ENCODE data around the gene RAD9B. TPM values are rescaled to one million over a fixed set of nuclear protein-coding genes. Genes with fewer than 3 reads are reported as not detected.
"Not testable (repeated sequence)": the region's sequence is repeated elsewhere in the genome, so short reads cannot be mapped to it uniquely, and the experiment has no call there.

The RAD9B gene
- total RNA-seq, 4 donors from 2014 or later, result 0.98 to 5.0 (median 2.0) TPM

- Histone ChIP-seq H3K4me1 (peaks cover 16 to 35% (median 27%) of the 10 kb centered on the region in 4 donors), H3K27ac (replicated peaks in 1 of 4) (no peak overlapping the region), H3K9me3 (no peaks in the 10 kb centered on the region), H3K36me3 (peaks cover 7 to 53% (median 47%) of the 10 kb centered on the region in 4 donors), H3K4me3 (no peak overlapping the region), H3K27me3 (no peaks in the 10 kb centered on the region)
- intact Hi-C loops (cut with DNase I), result loop anchor here (5.0 kb wide), 1 partner anchor 137 kb away; no protein-coding TSS in a partner anchor
- DNase-seq (ENCODE audit: extremely low spot score), result no peak
- TF ChIP-seq POLR2A (IDR thresholded peaks at IDR 0.05; ENCODE audit: low read depth) (no peak), EP300 (IDR thresholded peaks at IDR 0.05) (no peak)
- 80% methylated on average over 1 of the region's 2 CpGs for WGBS
These were observed 37.1 kb upstream of the RAD9B start for GRCh38 chr12:110465024-110465423.

DNA sequence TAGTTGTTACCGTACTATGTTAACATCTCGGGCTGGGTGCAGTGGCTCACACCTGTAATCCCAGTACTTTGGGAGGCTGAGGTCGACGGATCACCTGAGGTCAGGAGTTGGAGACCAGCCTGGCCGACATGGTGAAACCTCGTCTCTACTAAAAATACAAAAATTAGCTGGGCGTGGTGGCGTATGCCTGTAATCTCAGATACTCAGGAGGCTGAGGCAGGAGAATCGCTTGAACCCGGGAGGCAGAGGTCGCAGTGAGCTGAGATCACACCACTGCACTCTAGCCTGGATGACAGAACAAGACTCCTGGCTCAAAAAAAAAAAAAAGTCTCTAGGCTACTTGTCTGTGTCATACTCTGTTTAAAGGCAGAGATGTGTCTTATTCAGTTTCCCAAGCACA, 36.4 kb upstream of the RAD9B start:
- H3K4me3 ChIP-seq; DNase-seq (ENCODE audit: extremely low spot score); H3K27ac ChIP-seq (replicated peaks in 1 of 4); H3K9me3 ChIP-seq; H3K27me3 ChIP-seq: not testable (repeated sequence)
- intact Hi-C loops (cut with DNase I), result loop anchor here (5.0 kb wide), 1 partner anchor 137 kb away; no protein-coding TSS in a partner anchor
- peaks cover 16 to 36% (median 28%) of the 10 kb centered on the region in 4 donors for H3K4me1 ChIP-seq
- peaks cover 7 to 46% (median 40%) of the 10 kb centered on the region in 4 donors for H3K36me3 ChIP-seq
- 89% methylated on average over 11 of the region's 11 CpGs for WGBS

GRCh38 chr12:110466791-110467190, 35.3 kb upstream of the RAD9B start:
- Histone ChIP-seq H3K36me3 (peaks cover 7 to 36% (median 33%) of the 10 kb centered on the region in 4 donors), H3K4me3 (peak overlapping the region; percentile 77 to 91 (median 82)), H3K9me3 (no peaks in the 10 kb centered on the region), H3K27ac (replicated peaks in 1 of 4) (peak overlapping the region in 1 of 4 donors; percentile 94), H3K4me1 (peaks cover 16 to 36% (median 28%) of the 10 kb centered on the region in 4 donors), H3K27me3 (no peaks in the 10 kb centered on the region)
- no peak for DNase-seq (ENCODE audit: extremely low spot score)
- TF ChIP-seq POLR2AphosphoS5 (IDR thresholded peaks at IDR 0.05) (no peak), EP300 (IDR thresholded peaks at IDR 0.05) (no peak), CTCF (IDR thresholded peaks at IDR 0.05) (no peak), POLR2A (IDR thresholded peaks at IDR 0.05; ENCODE audit: low read depth) (no peak)
- intact Hi-C loops (cut with DNase I), result loop anchor here (5.0 kb wide), 1 partner anchor 136 kb away; no protein-coding TSS in a partner anchor
- WGBS, result 69% methylated on average over 5 of the region's 5 CpGs

GRCh38 chr12:110467847-110468213, 34.3 kb upstream of the RAD9B start:
- TF ChIP-seq CTCF (IDR thresholded peaks at IDR 0.05), result no peak
- TF ChIP-seq POLR2A (IDR thresholded peaks at IDR 0.05; ENCODE audit: low read depth), result peak; percentile 78
- peak overlapping the region; percentile 77 to 91 (median 82) for H3K4me3 ChIP-seq
- H3K27me3 ChIP-seq, result no peaks in the 10 kb centered on the region
- 0% methylated on average over 15 of the region's 15 CpGs for WGBS
- H3K9me3 ChIP-seq, result no peaks in the 10 kb centered on the region
- intact Hi-C loops (cut with DNase I), result loop anchor here (2.0 to 5.0 kb wide), 2 partner anchors 35 to 134 kb away; partner anchors contain the start of genes RAD9B and VPS29
- DNase-seq (ENCODE audit: extremely low spot score), result no peak
- H3K4me1 ChIP-seq, result peaks cover 16 to 36% (median 28%) of the 10 kb centered on the region in 4 donors
- peaks cover 7 to 25% (median 22%) of the 10 kb centered on the region in 4 donors for H3K36me3 ChIP-seq
- H3K27ac ChIP-seq (replicated peaks in 1 of 4), result peak overlapping the region; percentile 94 to 100 (median 96)

DNA sequence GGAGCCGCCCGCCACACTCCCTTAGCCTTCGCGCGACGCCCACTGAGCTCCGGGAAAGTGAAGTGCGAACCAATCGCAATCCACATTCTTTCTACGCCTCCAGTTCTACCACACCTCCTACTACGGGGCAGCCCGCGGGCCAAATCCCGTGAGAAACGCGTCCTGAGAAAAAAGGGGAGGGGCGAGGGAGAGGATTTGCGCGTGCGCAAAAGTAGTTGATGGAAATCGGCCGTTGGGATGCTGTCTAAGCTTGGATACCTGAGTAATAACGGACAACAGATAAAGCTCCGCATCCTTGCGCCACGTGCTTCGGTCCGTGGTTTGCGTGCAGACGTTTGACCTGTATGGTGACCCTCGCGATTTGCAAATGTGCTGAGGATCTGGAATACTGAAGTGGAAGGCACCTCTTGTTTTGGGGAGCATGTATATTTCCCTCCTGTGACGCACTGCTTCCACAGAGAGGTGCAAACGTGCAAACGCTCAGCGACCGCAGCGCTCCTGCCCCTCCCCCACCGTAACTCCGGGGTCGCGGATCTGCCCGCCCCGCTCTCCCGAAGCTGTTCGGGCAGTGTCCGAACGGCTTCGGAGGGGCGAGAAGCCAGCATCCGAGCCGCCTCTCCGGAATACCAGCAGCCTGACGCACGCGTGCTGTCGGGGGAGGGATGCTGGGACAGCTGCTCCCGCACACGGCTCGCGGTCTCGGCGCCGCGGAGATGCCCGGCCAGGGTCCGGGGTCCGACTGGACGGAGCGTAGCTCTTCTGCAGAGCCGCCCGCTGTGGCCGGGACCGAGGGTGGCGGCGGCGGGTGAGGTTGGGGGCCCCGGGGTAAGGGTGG, 33.7 kb upstream of the RAD9B start, which contains the start of the genes FAM216A and GPN3:
FAM216A (plus strand) TSS at position 632 of the 835 bp plus-strand sequence; CDS start at position 663, 31 bp downstream.
GPN3 (minus strand) TSS at position 44 of the 835 bp plus-strand sequence. CDS start 54 bp downstream, outside the sequence.
- intact Hi-C loops (cut with DNase I), result loop anchor here (2.0 to 5.0 kb wide), 2 partner anchors 34 to 134 kb away; partner anchors contain the start of genes RAD9B and VPS29
- H3K4me3 ChIP-seq, result peak within 1 kb of the TSS; percentile 77 to 91 (median 82)
- no peaks in the 10 kb centered on the region for H3K27me3 ChIP-seq
- H3K9me3 ChIP-seq, result no peaks in the 10 kb centered on the region
- H3K4me1 ChIP-seq, result peaks cover 16 to 36% (median 28%) of the 10 kb centered on the region in 4 donors
- peaks cover 7 to 19% (median 17%) of the 10 kb centered on the region in 4 donors for H3K36me3 ChIP-seq
- under 1% methylated on average over 48 of the region's 78 CpGs for WGBS
- DNase-seq (ENCODE audit: extremely low spot score), result peak; percentile 99
- TF ChIP-seq POLR2A (IDR thresholded peaks at IDR 0.05; ENCODE audit: low read depth) (peak; percentile 56), EP300 (IDR thresholded peaks at IDR 0.05) (no peak), CTCF (IDR thresholded peaks at IDR 0.05) (peak in 1 of 3 experiments; percentile 42), POLR2AphosphoS5 (IDR thresholded peaks at IDR 0.05) (peak; percentile 97 to 98)
- peak within 1 kb of the TSS; percentile 94 to 100 (median 96) for H3K27ac ChIP-seq (replicated peaks in 1 of 4)

Measured in esophagus muscularis mucosa (tissue), 4 donors.